Vagina (tissue), 2 donors: ENCODE data around the gene ANO9. TPM values are rescaled to one million over a fixed set of nuclear protein-coding genes. Genes with fewer than 3 reads are reported as not detected.

Experiments used
- DNase-seq, 2 donors: peaks; one replicate each; pipeline ENCODE4 v3.0.0-alpha.2; 2017; ENCODE audit errors: extremely low spot score in 2 of 2
- H3K27ac ChIP-seq: fragments of 200-600 bp; sonication (generic); one replicate; pipeline ENCODE4 v1.5.1; 2019
- H3K27me3 ChIP-seq: fragments of 200-600 bp; sonication (generic); one replicate; pipeline ENCODE4 v1.5.1; 2019
- H3K36me3 ChIP-seq, 2 donors: fragments of 200-600 bp; sonication (generic); one replicate each; pipeline ENCODE4 v1.5.1; 2017 to 2019
- H3K4me1 ChIP-seq: fragments of 200-600 bp; sonication (generic); one replicate; pipeline ENCODE4 v1.5.1; 2019
- H3K4me3 ChIP-seq, 2 donors: fragments of 200-600 bp; sonication (generic); 1 replicate in 1 of 2; 2 replicates in 1 of 2; pipeline ENCODE4 v1.5.1; 2016 to 2019
- H3K9me3 ChIP-seq: fragments of 200-600 bp; sonication (generic); one replicate; pipeline ENCODE4 v1.5.1; 2019
- POLR2A ChIP-seq, 2 donors: fragments of 450-650 bp; IDR thresholded peaks; one replicate each; pipeline ENCODE4 v1.6.1; 2017; ENCODE audit warnings: antibody characterized with exemption in 2 of 2, mild to moderate bottlenecking in 2 of 2, moderate library complexity in 2 of 2
- POLR2AphosphoS5 ChIP-seq, 2 donors: sonication (generic); formaldehyde crosslinking; IDR thresholded peaks; one replicate each; pipeline ENCODE4 v1.9.0; 2017; ENCODE audit warnings: antibody characterized with exemption in 2 of 2, mild to moderate bottlenecking in 2 of 2, low read depth in 1 of 2; ENCODE audit not compliant: insufficient read depth in 1 of 2
- intact Hi-C: fragments of 100-400 bp; cut with DNase I; formaldehyde crosslinking; loops from one replicate; pipeline ENCODE4 v1.15.1; 2023
- total RNA-seq: library from RNA; depleted of rRNA; stranded (reverse); fragments of >200 nt; gene quantifications from one replicate; pipeline ENCODE4 v1.2.3, GENCODE V29; 2016
- TF ChIP-seq, protein P1 (sequence below), 3 experiments: fragments of 450-650 bp in 2 of 3; fragments of 200-600 bp in 1 of 3; sonication (generic) in 1 of 3; IDR thresholded peaks; one replicate each; pipeline ENCODE4 v1.5.1; 2017 to 2019; ENCODE audit warnings: antibody characterized with exemption in 3 of 3, mild to moderate bottlenecking in 2 of 3, moderate library complexity in 2 of 3

ANO9 gene
- total RNA-seq, 1 donor from 2014 or later = 12.0 TPM

DNA sequence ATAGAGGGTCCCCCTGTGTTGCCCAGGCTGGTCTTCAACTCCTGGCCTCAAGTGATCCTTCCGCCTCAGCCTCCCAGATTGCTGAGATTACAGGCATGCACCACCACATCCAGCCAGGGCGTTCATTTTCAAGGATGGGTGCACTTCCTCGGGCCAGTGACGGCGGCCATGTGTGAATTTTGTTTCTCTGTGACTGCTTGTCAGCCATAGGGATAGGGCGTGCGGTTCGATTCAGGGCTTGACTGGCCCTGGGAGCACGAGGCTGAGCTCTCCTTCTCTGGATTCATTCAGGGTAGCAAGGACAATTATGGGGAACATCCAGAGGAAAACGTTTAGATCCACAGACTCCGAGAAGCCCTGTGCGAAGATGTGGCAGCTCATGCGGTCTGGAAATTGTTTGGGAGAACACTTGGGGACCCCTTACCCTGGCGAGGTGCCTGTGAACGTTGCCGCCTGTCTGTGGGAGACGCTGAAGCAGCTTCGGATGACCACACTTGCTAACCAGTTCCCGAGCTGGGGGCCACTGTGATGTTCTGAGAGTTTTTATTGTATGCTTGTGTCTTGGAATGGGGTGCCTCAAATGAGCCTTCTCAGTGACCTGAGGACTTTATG is 11.2 kb upstream of the ANO9 start:
- Histone ChIP-seq H3K36me3 (peaks cover 0 to 14% of the 10 kb centered on the region in 2 donors), H3K4me1 (peaks cover 31% of the 10 kb centered on the region), H3K9me3 (no peaks in the 10 kb centered on the region), H3K27me3 (no peaks in the 10 kb centered on the region), H3K4me3 (no peak overlapping the region), H3K27ac (no peak overlapping the region)
- TF ChIP-seq, protein P1, sequence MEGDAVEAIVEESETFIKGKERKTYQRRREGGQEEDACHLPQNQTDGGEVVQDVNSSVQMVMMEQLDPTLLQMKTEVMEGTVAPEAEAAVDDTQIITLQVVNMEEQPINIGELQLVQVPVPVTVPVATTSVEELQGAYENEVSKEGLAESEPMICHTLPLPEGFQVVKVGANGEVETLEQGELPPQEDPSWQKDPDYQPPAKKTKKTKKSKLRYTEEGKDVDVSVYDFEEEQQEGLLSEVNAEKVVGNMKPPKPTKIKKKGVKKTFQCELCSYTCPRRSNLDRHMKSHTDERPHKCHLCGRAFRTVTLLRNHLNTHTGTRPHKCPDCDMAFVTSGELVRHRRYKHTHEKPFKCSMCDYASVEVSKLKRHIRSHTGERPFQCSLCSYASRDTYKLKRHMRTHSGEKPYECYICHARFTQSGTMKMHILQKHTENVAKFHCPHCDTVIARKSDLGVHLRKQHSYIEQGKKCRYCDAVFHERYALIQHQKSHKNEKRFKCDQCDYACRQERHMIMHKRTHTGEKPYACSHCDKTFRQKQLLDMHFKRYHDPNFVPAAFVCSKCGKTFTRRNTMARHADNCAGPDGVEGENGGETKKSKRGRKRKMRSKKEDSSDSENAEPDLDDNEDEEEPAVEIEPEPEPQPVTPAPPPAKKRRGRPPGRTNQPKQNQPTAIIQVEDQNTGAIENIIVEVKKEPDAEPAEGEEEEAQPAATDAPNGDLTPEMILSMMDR (IDR thresholded peaks at IDR 0.05) = no peak
- TF ChIP-seq POLR2AphosphoS5 (IDR thresholded peaks at IDR 0.05; ENCODE audit: insufficient read depth in 1 of 2, low read depth in 1 of 2) = no peak
- no peak for TF ChIP-seq POLR2A (IDR thresholded peaks at IDR 0.05)
- intact Hi-C loops = loop anchor here (5.0 kb wide), 1 partner anchor 49 kb away; no protein-coding TSS in a partner anchor
- no peak for DNase-seq

DNA sequence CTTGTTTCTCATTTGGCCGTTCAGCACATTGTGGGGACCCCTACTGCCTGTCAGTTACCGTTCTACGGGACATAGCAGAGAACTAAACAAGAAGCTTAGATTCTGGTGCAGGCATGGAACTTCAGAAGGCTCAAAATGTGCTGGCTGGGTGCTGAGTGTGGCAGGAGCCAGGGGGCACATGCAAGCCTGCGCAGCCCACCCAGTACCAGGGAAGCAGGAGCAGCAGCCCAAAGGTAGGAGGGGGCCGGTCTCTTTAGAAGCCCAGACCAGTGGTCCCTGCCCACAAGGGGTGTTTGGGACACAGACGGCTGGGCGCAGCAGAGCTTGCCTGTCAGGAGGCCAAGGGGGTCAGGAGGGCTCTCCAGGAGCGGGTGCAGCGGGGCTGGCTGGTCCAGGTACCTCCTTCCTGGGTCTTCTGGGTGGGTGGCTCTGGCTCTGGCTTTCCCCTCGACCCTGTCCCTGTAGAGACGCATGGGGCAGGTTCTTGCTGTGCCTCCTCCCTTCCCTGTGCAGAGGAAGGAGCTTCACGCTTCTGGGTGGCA is 10.5 kb upstream of the ANO9 start:
- peaks cover 35% of the 10 kb centered on the region for H3K4me1 ChIP-seq
- H3K36me3 ChIP-seq = peaks cover 0 to 14% of the 10 kb centered on the region in 2 donors
- DNase-seq = no peak
- H3K27me3 ChIP-seq = no peaks in the 10 kb centered on the region
- intact Hi-C loops = loop anchor here (5.0 kb wide), 1 partner anchor 50 kb away; no protein-coding TSS in a partner anchor
- H3K27ac ChIP-seq = no peak overlapping the region
- TF ChIP-seq, protein P1 (IDR thresholded peaks at IDR 0.05) = no peak
- TF ChIP-seq POLR2AphosphoS5 (IDR thresholded peaks at IDR 0.05; ENCODE audit: insufficient read depth in 1 of 2, low read depth in 1 of 2) (no peak), POLR2A (IDR thresholded peaks at IDR 0.05) (no peak)
- no peak overlapping the region for H3K4me3 ChIP-seq
- H3K9me3 ChIP-seq = no peaks in the 10 kb centered on the region

GRCh38 chr11:451738-452137 is 9.9 kb upstream of the ANO9 start:
- TF ChIP-seq POLR2A (IDR thresholded peaks at IDR 0.05) = no peak
- Histone ChIP-seq H3K27me3 (no peaks in the 10 kb centered on the region), H3K27ac (peak overlapping the region; percentile 83), H3K4me1 (peaks cover 35% of the 10 kb centered on the region), H3K36me3 (peaks cover 0 to 14% of the 10 kb centered on the region in 2 donors), H3K9me3 (no peaks in the 10 kb centered on the region), H3K4me3 (peak overlapping the region in 1 of 2 donors; percentile 71)
- intact Hi-C loops = loop anchor here (5.0 kb wide), 1 partner anchor 51 kb away; no protein-coding TSS in a partner anchor
- no peak for DNase-seq

DNA sequence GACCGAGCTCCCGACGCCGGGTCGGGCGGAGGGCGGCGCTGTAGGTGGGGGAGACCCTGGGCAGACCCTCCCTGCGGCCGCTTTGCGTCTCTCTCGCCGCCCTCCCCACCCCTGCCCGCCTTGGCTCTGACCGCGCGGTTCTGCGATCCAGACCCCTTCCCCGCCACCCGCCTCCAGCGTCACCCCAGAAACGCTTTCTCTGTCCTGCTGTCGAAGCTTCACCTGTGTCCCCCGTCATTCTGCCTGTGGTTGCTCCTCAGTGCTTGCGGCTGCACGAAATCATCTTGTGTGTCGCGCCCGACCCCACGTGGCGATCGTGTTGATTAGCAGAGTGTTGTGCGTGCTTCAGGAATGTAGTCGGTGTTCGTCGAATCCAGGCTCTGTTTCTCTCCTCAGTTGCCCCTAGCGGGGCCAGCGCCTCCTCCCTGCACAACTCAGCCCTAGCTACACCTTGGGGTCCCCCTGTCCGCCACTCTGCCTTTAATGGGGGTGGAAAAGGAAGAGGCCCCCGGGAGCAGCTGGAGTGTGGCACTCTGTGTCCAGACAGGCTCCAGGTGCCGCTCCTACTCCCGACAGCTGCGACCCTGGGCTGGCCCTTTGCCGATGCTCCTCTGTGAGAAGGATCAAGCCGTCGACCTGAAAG is 9.1 kb upstream of the ANO9 start:
- peaks cover 0 to 14% of the 10 kb centered on the region in 2 donors for H3K36me3 ChIP-seq
- H3K4me1 ChIP-seq = peaks cover 35% of the 10 kb centered on the region
- TF ChIP-seq, protein P1 (IDR thresholded peaks at IDR 0.05) = peak in 1 of 3 experiments; percentile 9
- TF ChIP-seq POLR2A (IDR thresholded peaks at IDR 0.05) (no peak), POLR2AphosphoS5 (IDR thresholded peaks at IDR 0.05; ENCODE audit: insufficient read depth in 1 of 2, low read depth in 1 of 2) (no peak)
- DNase-seq = no peak
- peak overlapping the region; percentile 71 to 97 for H3K4me3 ChIP-seq
- intact Hi-C loops = loop anchor here (5.0 kb wide), 1 partner anchor 51 kb away; no protein-coding TSS in a partner anchor
- H3K9me3 ChIP-seq = no peaks in the 10 kb centered on the region
- no peaks in the 10 kb centered on the region for H3K27me3 ChIP-seq
- peak overlapping the region; percentile 83 for H3K27ac ChIP-seq

- peak in 1 of 2 donors; percentile 94 for DNase-seq
- intact Hi-C loops = loop anchor here (5.0 to 10.0 kb wide), 2 partner anchors 52 to 195 kb away; no protein-coding TSS in a partner anchor
- peak within 1 kb of the TSS; percentile 71 to 97 for H3K4me3 ChIP-seq
Measured at GRCh38 chr11:449889-450808, 8.3 kb upstream of the ANO9 start, which contains the start of gene PTDSS2. TSS of gene PTDSS2 (plus strand) at chr11:450279. CDS start at chr11:450456, 177 bp downstream.

More at GRCh38 chr11:449889-450808, 8.3 kb upstream of the ANO9 start, which contains the start of gene PTDSS2:
- Histone ChIP-seq H3K4me1 (peaks cover 35% of the 10 kb centered on the region), H3K27ac (peak within 1 kb of the TSS; percentile 83), H3K36me3 (peaks cover 0 to 14% of the 10 kb centered on the region in 2 donors), H3K9me3 (no peaks in the 10 kb centered on the region), H3K27me3 (no peaks in the 10 kb centered on the region)
- TF ChIP-seq POLR2A (IDR thresholded peaks at IDR 0.05) = peak in 1 of 2 donors; percentile 72
- TF ChIP-seq, protein P1 (IDR thresholded peaks at IDR 0.05) = peak in 1 of 3 experiments; percentile 45
- TF ChIP-seq POLR2AphosphoS5 (IDR thresholded peaks at IDR 0.05; ENCODE audit: insufficient read depth in 1 of 2, low read depth in 1 of 2) = peak; percentile 90 to 94
